HepG2 (cell line): ENCODE results near the gene STUB1. TPM values are rescaled to one million over a fixed set of nuclear protein-coding genes. Genes with fewer than 3 reads are reported as not detected.

Source experiments
- ATAC-seq: fragments of 200-7000 bp; cut with Tn5 transposase; 3 replicates; pipeline ENCODE4 v1.9.1; 2020; ENCODE audit warnings: mild to moderate bottlenecking, moderate library complexity
- BruUV-seq: library from RNA; stranded (reverse); fragments of 400-500 nt; replicated peaks from 2 replicates; lab custom pipeline; 2021; lab: Mats Ljungman, UMichigan
- CTCF ChIA-PET: fragments of 300-600 bp; formaldehyde crosslinking; extraction: SDS; loops from one replicate; lab custom pipeline; 2021; ENCODE audit warnings: low total read pairs, inconsistent platforms, low intra/inter-chr PET ratio; lab: Yijun Ruan, JAX
- POLR2A ChIA-PET: fragments of 350-600 bp; sonication (Branson Sonifier 250); formaldehyde crosslinking; loops from one replicate; lab custom pipeline; 2020; ENCODE audit warnings: antibody characterized with exemption, inconsistent platforms; lab: Yijun Ruan, JAX
- DNase-seq: peaks from one replicate; pipeline ENCODE4 v3.0.0-alpha.2; 2015; ENCODE audit warnings: low spot score
- FAIRE-seq: peaks from 3 replicates; lab custom pipeline; 2011; peaks lifted over from hg19 to GRCh38; lab: Jason Lieb, UNC
- H2AFZ ChIP-seq: one replicate; pipeline ENCODE4 v1.6.1; 2011; ENCODE audit warnings: low read length, inconsistent platforms
- H3K27ac ChIP-seq: fragments of 300-600 bp; 3 replicates; pipeline ENCODE4 v1.8.0; 2011; ENCODE audit warnings: mixed run types, mild to moderate bottlenecking, mixed read lengths, low read length, inconsistent platforms; ENCODE audit not compliant: insufficient read depth; ENCODE audit errors: extremely low read length
- H3K27me3 ChIP-seq, 2 experiments: fragments of 200-600 bp in 1 of 2; 2 replicates in 1 of 2; 3 replicates in 1 of 2; pipeline versions ENCODE4 v1.6.0 to v1.8.0; 2011; ENCODE audit warnings: low read length in 2 of 2, mild to moderate bottlenecking in 2 of 2, moderate library complexity in 2 of 2, inconsistent platforms in 1 of 2; ENCODE audit not compliant: insufficient read depth in 2 of 2, control insufficient read depth in 1 of 2
- H3K36me3 ChIP-seq, 2 experiments: fragments of 200-600 bp in 1 of 2; replicated peaks in 1 of 2; 2 replicates in 1 of 2; 3 replicates in 1 of 2; pipeline versions ENCODE4 v1.5.1 to v1.8.0; 2011; ENCODE audit warnings: low read length in 2 of 2, inconsistent platforms in 1 of 2; ENCODE audit not compliant: insufficient read depth in 2 of 2, control insufficient read depth in 1 of 2
- H3K4me1 ChIP-seq: 2 replicates; pipeline ENCODE4 v1.5.1; 2012; ENCODE audit warnings: low read length, inconsistent platforms; ENCODE audit not compliant: insufficient read depth
- H3K4me2 ChIP-seq: 2 replicates; pipeline ENCODE4 v1.6.0; 2011; ENCODE audit warnings: low read depth, low read length, inconsistent platforms
- H3K4me3 ChIP-seq, 3 experiments: fragments of 200-600 bp in 1 of 3; sonication (generic), shearing (Covaris generic) in 1 of 3; replicated peaks in 1 of 3; 2 replicates each; pipeline ENCODE4 v1.5.1; 2011 to 2016; ENCODE audit warnings: low read length in 3 of 3, inconsistent platforms in 2 of 3, low read depth in 2 of 3, mild to moderate bottlenecking in 2 of 3, control low read depth in 1 of 3, mixed read lengths in 1 of 3; ENCODE audit not compliant: insufficient read depth in 1 of 3
- H3K79me2 ChIP-seq: one replicate; pipeline ENCODE4 v1.6.1; 2011; ENCODE audit warnings: low read length, inconsistent platforms; ENCODE audit not compliant: insufficient read depth
- H3K9ac ChIP-seq: 2 replicates; pipeline ENCODE4 v1.6.0; 2011; ENCODE audit warnings: mild to moderate bottlenecking, low read depth, low read length, inconsistent platforms; ENCODE audit not compliant: insufficient read depth
- H3K9me3 ChIP-seq: 2 replicates; pipeline ENCODE4 v1.5.1; 2012; ENCODE audit warnings: mild to moderate bottlenecking, low read length
- H4K20me1 ChIP-seq: 2 replicates; pipeline ENCODE4 v1.6.0; 2011; ENCODE audit warnings: inconsistent platforms, mild to moderate bottlenecking, low read length, moderate library complexity; ENCODE audit not compliant: insufficient read depth
- DNMT3B ChIP-seq: conservative IDR thresholded peaks from 2 replicates; pipeline ENCODE4 v1.6.1; 2016; ENCODE audit warnings: missing biosample characterization, control low read depth
- KMT2A ChIP-seq: sonication (generic); formaldehyde crosslinking; IDR thresholded peaks from 2 replicates; pipeline ENCODE4 v1.4.0; 2020; ENCODE audit warnings: missing genetic modification reagents
- POLR2AphosphoS5 ChIP-seq: IDR thresholded peaks from 2 replicates; pipeline ENCODE4 v1.6.1; 2012; ENCODE audit warnings: low read depth, low read length
- PRDM4 ChIP-seq: sonication (generic); formaldehyde crosslinking; IDR thresholded peaks from 2 replicates; pipeline ENCODE4 v1.9.0; 2021; ENCODE audit warnings: missing genetic modification reagents, borderline replicate concordance
- SOX13 ChIP-seq, 3 experiments: fragments of 450-650 bp in 1 of 3; sonication (generic) in 1 of 3; formaldehyde crosslinking in 1 of 3; IDR thresholded peaks in 2 of 3; conservative IDR thresholded peaks in 1 of 3; 2 replicates each; pipeline versions ENCODE4 v1.5.0 to v1.6.1; 2016 to 2020; ENCODE audit warnings: antibody characterized with exemption in 1 of 3, mild to moderate bottlenecking in 1 of 3, missing compliant biosample characterization in 1 of 3, missing genetic modification reagents in 1 of 3, moderate library complexity in 1 of 3
- THRA ChIP-seq: sonication (generic); formaldehyde crosslinking; IDR thresholded peaks from 2 replicates; pipeline ENCODE4 v1.4.0; 2020; ENCODE audit warnings: missing genetic modification reagents, borderline replicate concordance
- ZFX ChIP-seq: sonication (generic); formaldehyde crosslinking; IDR thresholded peaks from 2 replicates; pipeline ENCODE4 v1.4.0; 2020; ENCODE audit warnings: mild to moderate bottlenecking, low read depth, missing genetic modification reagents, moderate library complexity
- ZNF562 ChIP-seq: sonication (generic); formaldehyde crosslinking; IDR thresholded peaks from 2 replicates; pipeline ENCODE4 v1.8.0; 2022; ENCODE audit warnings: missing genetic modification reagents, borderline replicate concordance
- ZNF766 ChIP-seq: sonication (generic); formaldehyde crosslinking; IDR thresholded peaks from 2 replicates; pipeline ENCODE4 v1.5.0; 2020; ENCODE audit warnings: missing genetic modification reagents, borderline replicate concordance
- WGBS: methylation state at CpG from one replicate; pipeline ENCODE4 v1.1.6; 2017; ENCODE audit warnings: low lambda C conversion rate; 5-methylcytosine and 5-hydroxymethylcytosine counted together
- in situ Hi-C: cut with HindIII; loops from 2 replicates; pipeline ENCODE4 v1.10.0; 2017; ENCODE audit warnings: low pct_unique_long_range_greater_than_20kb; ENCODE audit not compliant: extremely low pct_ligation_motif_present
- intact Hi-C: fragments of 100-400 bp; cut with micrococcal nuclease; formaldehyde crosslinking; loops from one replicate; pipeline ENCODE4 v1.10.0; 2022; ENCODE audit not compliant: unreplicated experiment
- polyA plus RNA-seq, 8 experiments: library from polyadenylated mRNA; depleted of rRNA in 3 of 8; stranded (reverse) in 7 of 8; unstranded in 1 of 8; fragments of >200 nt; fragmentation: Illumina TruSeq in 4 of 8; extraction: Trizol in 4 of 8; gene quantifications; 2 replicates each; pipeline versions ENCODE4 v1.2.1 to v1.2.3, GENCODE V29; 2011 to 2016; ENCODE audit warnings: low read depth in 4 of 8, missing spikeins in 1 of 8, mixed read lengths in 1 of 8; ENCODE audit not compliant: insufficient read depth in 1 of 8
- total RNA-seq, 5 experiments: library from RNA; depleted of rRNA; stranded (reverse); fragments of >200 nt; fragmentation: Illumina TruSeq; extraction: Trizol; gene quantifications; 2 replicates each; pipeline ENCODE4 v1.2.3, GENCODE V29; 2016; ENCODE audit warnings: low read depth in 1 of 5

STUB1 gene
- total and polyA plus RNA-seq, 2 of the 13 experiments (the other 11 are each of a cell fraction or from before 2014, with no cell fraction given) = 52.9 to 78.2 TPM

- no peak for TF ChIP-seq THRA (CRISPR knock-in tag)
Observed at GRCh38 chr16:659618-660017, 20.6 kb upstream of the STUB1 start (continued).

- intact Hi-C loops (no loop called here), in situ Hi-C loops (no loop called here)
- Histone ChIP-seq H3K27ac (no peak overlapping the region), H3K36me3 (peaks cover 0 to 2% of the 10 kb centered on the region in 2 experiments; a peak in 1 of 5 replicates), H3K4me3 (no peak overlapping the region), H3K4me1 (no peaks in the 10 kb centered on the region), H3K4me2 (no peak overlapping the region), H3K9ac (no peak overlapping the region), H3K79me2 (no peaks in the 10 kb centered on the region), H3K27me3 (no peaks in the 10 kb centered on the region), H3K9me3 (no peaks in the 10 kb centered on the region), H4K20me1 (no peaks in the 10 kb centered on the region), H2AFZ (no peak overlapping the region)
- BruUV-seq = no TSS peak
- DNase-seq = no peak
- CTCF ChIA-PET = no interaction called here
- WGBS = 80% methylated on average over 1 of the region's 6 CpGs
- TF ChIP-seq ZFX (CRISPR knock-in tag) (no peak), SOX13 (IDR thresholded peaks at IDR 0.05) (no peak), SOX13 (CRISPR knock-in tag; conservative IDR thresholded peaks at IDR 0.05 in 1 of 2, IDR thresholded peaks at IDR 0.05 in 1 of 2) (no peak), PRDM4 (CRISPR knock-in tag) (no peak), ZNF562 (CRISPR knock-in tag) (no peak), DNMT3B (CRISPR knock-in tag) (no peak), KMT2A (CRISPR knock-in tag) (no peak), POLR2AphosphoS5 (no peak), ZNF766 (CRISPR knock-in tag) (no peak)
- no peak for ATAC-seq
- FAIRE-seq = no peak
- POLR2A ChIA-PET = no interaction called here
Observed at GRCh38 chr16:660132-660458, 20.1 kb upstream of the STUB1 start.
